HCT116 (cell line): Measurements from ENCODE around the gene CMTM8. TPM values are rescaled to one million over a fixed set of nuclear protein-coding genes. Genes with fewer than 3 reads are reported as not detected.

Experiments
- ATAC-seq: fragments of 200-7000 bp; cut with Tn5 transposase; 2 replicates; pipeline ENCODE4 v1.9.1; 2020; ENCODE audit warnings: mild to moderate bottlenecking, moderate library complexity
- BruUV-seq: library from RNA; stranded (reverse); fragments of 400-500 nt; replicated peaks from 2 replicates; lab custom pipeline; 2021; lab: Mats Ljungman, UMichigan
- CTCF ChIA-PET: fragments of 300-600 bp; sonication (Branson Sonifier 250); formaldehyde crosslinking; loops from one replicate; lab custom pipeline; 2021; ENCODE audit warnings: antibody characterized with exemption; lab: Charles Lee
- POLR2A ChIA-PET: fragments of 300-600, 350-600 bp; sonication (Branson Sonifier 250); formaldehyde crosslinking; loops from one replicate; lab custom pipeline; 2021; ENCODE audit warnings: antibody characterized with exemption; lab: Charles Lee
- RAD21 ChIA-PET, 2 experiments: fragments of 300-600 bp; sonication (Branson Sonifier 250); formaldehyde crosslinking; loops; one replicate each; lab custom pipeline; 2023; ENCODE audit warnings: low total read pairs in 2 of 2; ENCODE audit not compliant: uncharacterized antibody in 2 of 2, unreplicated experiment in 2 of 2, low non-redundant PET in 1 of 2; lab: Charles Lee
- DNase-seq: peaks from one replicate; pipeline ENCODE4 v3.0.0-alpha.2; 2010; ENCODE audit warnings: low read depth, low spot score
- H2AFZ ChIP-seq: fragments of 200-600 bp; shearing (Covaris generic), sonication (generic); 2 replicates; pipeline ENCODE4 v1.6.1; 2017; ENCODE audit warnings: low read depth, mixed run types, mixed read lengths, antibody characterized with exemption, low read length; ENCODE audit not compliant: poor library complexity, severe bottlenecking
- H3K27ac ChIP-seq: 2 replicates; pipeline ENCODE4 v1.5.1; 2012; ENCODE audit warnings: low read depth, low read length
- H3K27me3 ChIP-seq: fragments of 200-600 bp; sonication (generic); 2 replicates; pipeline ENCODE4 v1.6.1; 2016; ENCODE audit warnings: mixed run types, low read length, mixed read lengths; ENCODE audit not compliant: insufficient read depth
- H3K36me3 ChIP-seq, 2 experiments: fragments of 200-500 bp in 1 of 2; fragments of 200-600 bp in 1 of 2; sonication (Bioruptor generic) in 1 of 2; sonication (generic) in 1 of 2; 2 replicates each; pipeline versions ENCODE4 v1.5.1 to v1.6.1; 2014 to 2016; ENCODE audit warnings: low read length in 2 of 2, inconsistent platforms in 1 of 2, mixed read lengths in 1 of 2, mixed run types in 1 of 2; ENCODE audit not compliant: insufficient read depth in 2 of 2, control insufficient read depth in 1 of 2
- H3K4me1 ChIP-seq, 2 experiments: fragments of 200-600 bp in 1 of 2; sonication (generic) in 1 of 2; 2 replicates each; pipeline versions ENCODE4 v1.5.1 to v1.6.1; 2012 to 2017; ENCODE audit warnings: low read length in 2 of 2, inconsistent platforms in 1 of 2, mild to moderate bottlenecking in 1 of 2, mixed read lengths in 1 of 2, mixed run types in 1 of 2, moderate library complexity in 1 of 2; ENCODE audit not compliant: insufficient read depth in 2 of 2, control insufficient read depth in 1 of 2
- H3K4me2 ChIP-seq: fragments of 200-600 bp; sonication (generic); 2 replicates; pipeline ENCODE4 v1.6.1; 2017; ENCODE audit warnings: mixed run types, low read length, mixed read lengths
- H3K4me3 ChIP-seq, 2 experiments: fragments of 200-600 bp in 1 of 2; sonication (generic) in 1 of 2; replicated peaks in 1 of 2; 2 replicates each; pipeline ENCODE4 v1.5.1; 2011 to 2016; ENCODE audit warnings: low read length in 2 of 2, control low read depth in 1 of 2, low read depth in 1 of 2, mild to moderate bottlenecking in 1 of 2, mixed read lengths in 1 of 2, mixed run types in 1 of 2
- H3K79me2 ChIP-seq: fragments of 200-600 bp; sonication (generic); 2 replicates; pipeline ENCODE4 v1.6.1; 2017; ENCODE audit warnings: mild to moderate bottlenecking, mixed run types, low read length, moderate library complexity, mixed read lengths; ENCODE audit not compliant: insufficient read depth
- H3K9ac ChIP-seq: fragments of 200-600 bp; sonication (generic); 2 replicates; pipeline ENCODE4 v1.6.1; 2016; ENCODE audit warnings: low read length, mixed read lengths
- H3K9me2 ChIP-seq: fragments of 200-600 bp; sonication (generic), shearing (Covaris generic); 2 replicates; pipeline ENCODE4 v1.6.1; 2017; ENCODE audit warnings: mixed run types, mild to moderate bottlenecking, moderate library complexity; ENCODE audit not compliant: insufficient read depth
- H3K9me3 ChIP-seq, 2 experiments: fragments of 200-500 bp in 1 of 2; fragments of 200-600 bp in 1 of 2; sonication (Bioruptor generic) in 1 of 2; sonication (generic) in 1 of 2; 2 replicates each; pipeline ENCODE4 v1.6.1; 2014 to 2017; ENCODE audit warnings: low read length in 2 of 2, mixed read lengths in 2 of 2, inconsistent platforms in 1 of 2, low read depth in 1 of 2, mild to moderate bottlenecking in 1 of 2, mixed run types in 1 of 2, moderate library complexity in 1 of 2; ENCODE audit not compliant: control insufficient read depth in 1 of 2, insufficient read depth in 1 of 2
- H4K20me1 ChIP-seq: fragments of 200-600 bp; sonication (generic), shearing (Covaris generic); 2 replicates; pipeline ENCODE4 v1.6.1; 2017; ENCODE audit warnings: mixed run types, mild to moderate bottlenecking, moderate library complexity; ENCODE audit not compliant: insufficient read depth
- ATF3 ChIP-seq: IDR thresholded peaks from 2 replicates; pipeline ENCODE4 v1.6.1; 2012
- CBX3 ChIP-seq: IDR thresholded peaks from 2 replicates; pipeline ENCODE4 v1.6.1; 2012; ENCODE audit warnings: low read depth
- CEBPB ChIP-seq: IDR thresholded peaks from 2 replicates; pipeline ENCODE4 v1.6.1; 2012; ENCODE audit warnings: low read depth
- ELF1 ChIP-seq: IDR thresholded peaks from 2 replicates; pipeline ENCODE4 v1.6.1; 2012; ENCODE audit warnings: low read depth, borderline replicate concordance
- EZH2 ChIP-seq: fragments of 200-600 bp; sonication (generic); IDR thresholded peaks from 2 replicates; pipeline ENCODE4 v1.6.1; 2017; ENCODE audit warnings: antibody characterized with exemption, mixed run types
- EZH2phosphoT487 ChIP-seq: fragments of 200-600 bp; IDR thresholded peaks from 2 replicates; pipeline ENCODE4 v1.6.1; 2018; ENCODE audit warnings: antibody characterized with exemption, borderline replicate concordance
- FOSL1 ChIP-seq: IDR thresholded peaks from 2 replicates; pipeline ENCODE4 v1.6.1; 2012; ENCODE audit warnings: low read depth
- JUND ChIP-seq: IDR thresholded peaks from 2 replicates; pipeline ENCODE4 v1.6.1; 2012
- MAX ChIP-seq: IDR thresholded peaks from 2 replicates; pipeline ENCODE4 v1.6.1; 2012
- POLR2A ChIP-seq: IDR thresholded peaks from 2 replicates; pipeline ENCODE4 v1.7.0; 2011; ENCODE audit warnings: borderline replicate concordance; ENCODE audit not compliant: insufficient read depth, insufficient read length; ENCODE audit errors: extremely low read depth
- POLR2AphosphoS5 ChIP-seq: IDR thresholded peaks from 2 replicates; pipeline ENCODE4 v1.6.1; 2011; ENCODE audit warnings: mild to moderate bottlenecking, low read depth, low read length, moderate library complexity
- RAD21 ChIP-seq: IDR thresholded peaks from 2 replicates; pipeline ENCODE4 v1.6.1; 2012; ENCODE audit warnings: low read depth, mild to moderate bottlenecking
- REST ChIP-seq: IDR thresholded peaks from 2 replicates; pipeline ENCODE4 v1.6.1; 2012; ENCODE audit warnings: low read depth
- SIN3A ChIP-seq: IDR thresholded peaks from 2 replicates; pipeline ENCODE4 v1.6.1; 2012; ENCODE audit warnings: low read depth
- SP1 ChIP-seq: IDR thresholded peaks from 2 replicates; pipeline ENCODE4 v1.6.1; 2012; ENCODE audit warnings: low read depth
- SRF ChIP-seq: IDR thresholded peaks from 2 replicates; pipeline ENCODE4 v1.6.1; 2012; ENCODE audit warnings: low read depth
- TCF7L2 ChIP-seq: IDR thresholded peaks from 2 replicates; pipeline ENCODE4 v1.7.0; 2011; ENCODE audit warnings: borderline replicate concordance, inconsistent platforms; ENCODE audit not compliant: insufficient read depth, insufficient read length; ENCODE audit errors: extremely low read depth
- ZBTB33 ChIP-seq: IDR thresholded peaks from 2 replicates; pipeline ENCODE4 v1.6.1; 2011; ENCODE audit warnings: mild to moderate bottlenecking, low read length, moderate library complexity; ENCODE audit not compliant: insufficient replicate concordance; ENCODE audit errors: extremely low read depth
- ZFX ChIP-seq: fragments of 450-650 bp; IDR thresholded peaks from 2 replicates; pipeline ENCODE4 v1.6.1; 2017
- ZNF274 ChIP-seq: fragments of 200-500 bp; sonication (Bioruptor generic); IDR thresholded peaks from 2 replicates; pipeline ENCODE4 v1.6.1; 2014; ENCODE audit warnings: mild to moderate bottlenecking, low read depth, low read length, inconsistent platforms
- intact Hi-C: fragments of 100-400 bp; cut with micrococcal nuclease; formaldehyde crosslinking; loops from 2 replicates; pipeline ENCODE4 v1.10.0; 2022
- total RNA-seq: library from RNA; stranded (reverse); gene quantifications from one replicate; pipeline ENCODE4 v1.2.1, GENCODE V29; 2021; ENCODE audit not compliant: unreplicated experiment

Gene CMTM8
- total RNA-seq, 1 experiment from 2014 or later = 19.4 TPM

- Histone ChIP-seq H3K27ac (no peak overlapping the region), H4K20me1 (peaks cover 8% of the 10 kb centered on the region; the same call in 1 of the 2 replicates), H3K4me3 (no peak overlapping the region), H3K9ac (no peak overlapping the region), H3K9me2 (no peaks in the 10 kb centered on the region), H3K4me2 (no peak overlapping the region), H3K36me3 (no peaks in the 10 kb centered on the region), H3K27me3 (no peaks in the 10 kb centered on the region), H3K4me1 (peaks cover 19 to 58% of the 10 kb centered on the region in 2 experiments)
- no peak for DNase-seq
- RAD21 ChIA-PET = no interaction called here
- no peak for ATAC-seq
- intact Hi-C loops = no loop called here
- POLR2A ChIA-PET = no interaction called here
- BruUV-seq = no TSS peak
- TF ChIP-seq ATF3 (no peak), TCF7L2 (no peak), CEBPB (no peak), FOSL1 (no peak), JUND (no peak), POLR2A (no peak), ZFX (no peak), ELF1 (no peak), EZH2phosphoT487 (no peak), ZNF274 (no peak), RAD21 (no peak), REST (no peak), SRF (no peak), ZBTB33 (no peak), POLR2AphosphoS5 (no peak), MAX (no peak), SIN3A (no peak), SP1 (no peak), EZH2 (no peak), CBX3 (no peak)
- TF ChIP-seq, all 23 proteins: peak for 0
- Histone ChIP-seq H3K9me3 (no peaks in the 10 kb centered on the region), H2AFZ (no peak overlapping the region), H3K79me2 (peaks cover 98% of the 10 kb centered on the region)
- CTCF ChIA-PET = no interaction called here
Measured at GRCh38 chr3:32405155-32405554, 166.7 kb downstream of the CMTM8 start.
